ENCODE data around the gene NACAD.

Gene NACAD

GRCh38 chr7:45123913-45124710 lies 35.3 kb upstream of the NACAD start:
- Histone ChIP-seq H3K27me3 (ENCODE audit: control insufficient read depth, insufficient read depth, low read length) (no peaks in the 10 kb centered on the region), H2AFZ (no peak overlapping the region), H3K9me3 (ENCODE audit: control insufficient read depth, low read length) (no peaks in the 10 kb centered on the region), H3K36me3 (ENCODE audit: control insufficient read depth, insufficient read depth, low read length) (no peaks in the 10 kb centered on the region), H3K27ac (no peak overlapping the region), H3K4me3 (ENCODE audit: low read depth, low read length) (no peak overlapping the region), H3K4me1 (no peaks in the 10 kb centered on the region), H3K9ac (no peak overlapping the region), H3K79me2 (no peaks in the 10 kb centered on the region), H3K4me2 (ENCODE audit: low read length) (no peak overlapping the region)
- no peak for TF ChIP-seq CTCF (IDR thresholded peaks at IDR 0.05)

- Histone ChIP-seq H2AFZ (no peak overlapping the region), H3K4me1 (no peaks in the 10 kb centered on the region), H3K4me2 (ENCODE audit: low read length) (no peak overlapping the region), H3K27ac (no peak overlapping the region), H3K9me3 (ENCODE audit: control insufficient read depth, low read length) (no peaks in the 10 kb centered on the region), H3K79me2 (no peaks in the 10 kb centered on the region), H3K36me3 (ENCODE audit: control insufficient read depth, insufficient read depth, low read length) (no peaks in the 10 kb centered on the region), H3K9ac (no peak overlapping the region), H3K27me3 (ENCODE audit: control insufficient read depth, insufficient read depth, low read length) (no peaks in the 10 kb centered on the region), H3K4me3 (ENCODE audit: low read depth, low read length) (no peak overlapping the region)
- TF ChIP-seq CTCF (IDR thresholded peaks at IDR 0.05) = no peak
Measured at GRCh38 chr7:45122975-45123860, 34.4 kb upstream of the NACAD start.

- Histone ChIP-seq H3K27me3 (ENCODE audit: control insufficient read depth, insufficient read depth, low read length) (no peaks in the 10 kb centered on the region), H3K27ac (no peak overlapping the region), H3K4me3 (ENCODE audit: low read depth, low read length) (no peak overlapping the region), H2AFZ (no peak overlapping the region), H3K9ac (no peak overlapping the region), H3K9me3 (ENCODE audit: control insufficient read depth, low read length) (no peaks in the 10 kb centered on the region), H3K4me1 (no peaks in the 10 kb centered on the region), H3K4me2 (ENCODE audit: low read length) (no peak overlapping the region), H3K79me2 (no peaks in the 10 kb centered on the region), H3K36me3 (ENCODE audit: control insufficient read depth, insufficient read depth, low read length) (no peaks in the 10 kb centered on the region)
- no peak for TF ChIP-seq CTCF (IDR thresholded peaks at IDR 0.05)
Measured at GRCh38 chr7:45119550-45119949, 30.8 kb upstream of the NACAD start.

- Histone ChIP-seq H2AFZ (no peak overlapping the region), H3K36me3 (ENCODE audit: control insufficient read depth, insufficient read depth, low read length) (no peaks in the 10 kb centered on the region), H3K27me3 (ENCODE audit: control insufficient read depth, insufficient read depth, low read length) (no peaks in the 10 kb centered on the region), H3K4me1 (no peaks in the 10 kb centered on the region), H3K9ac (no peak overlapping the region), H3K79me2 (no peaks in the 10 kb centered on the region), H3K4me2 (ENCODE audit: low read length) (no peak overlapping the region), H3K27ac (no peak overlapping the region), H3K4me3 (ENCODE audit: low read depth, low read length) (no peak overlapping the region), H3K9me3 (ENCODE audit: control insufficient read depth, low read length) (no peaks in the 10 kb centered on the region)
- TF ChIP-seq CTCF (IDR thresholded peaks at IDR 0.05) = no peak
Measured at GRCh38 chr7:45118889-45119331, 30.1 kb upstream of the NACAD start.

All from parathyroid adenoma (tissue), 2 donors.